Loucy (cell line): ENCODE data around the gene KDM6B.
A peak's percentile ranks its signal among the peaks of the same experiment; 100 is the strongest.

ENCODE experiments used
- H2AFZ ChIP-seq: fragments of 200-600 bp; sonication (generic); 2 replicates; pipeline ENCODE4 v1.6.0; 2016; ENCODE audit warnings: antibody characterized with exemption, mild to moderate bottlenecking, low read length, moderate library complexity
- H3F3A ChIP-seq: fragments of 200-600 bp; 2 replicates; pipeline ENCODE4 v1.6.0; 2016; ENCODE audit warnings: antibody characterized with exemption, low read depth, mild to moderate bottlenecking
- H3K27me3 ChIP-seq: fragments of 200-600 bp; sonication (generic); 2 replicates; pipeline ENCODE4 v1.6.1; 2014; ENCODE audit warnings: low read length, mild to moderate bottlenecking; ENCODE audit not compliant: insufficient read depth, poor library complexity, severe bottlenecking
- H3K36me3 ChIP-seq: fragments of 200-600 bp; sonication (generic); 2 replicates; pipeline ENCODE4 v1.6.1; 2016; ENCODE audit warnings: low read length; ENCODE audit not compliant: insufficient read depth
- H3K4me1 ChIP-seq: fragments of 200-600 bp; sonication (generic); 2 replicates; pipeline ENCODE4 v1.5.1; 2014; ENCODE audit warnings: low read length, mild to moderate bottlenecking; ENCODE audit not compliant: insufficient read depth, poor library complexity, severe bottlenecking
- H3K4me2 ChIP-seq: fragments of 200-600 bp; sonication (generic); 2 replicates; pipeline ENCODE4 v1.6.0; 2014; ENCODE audit warnings: antibody characterized with exemption, low read length, low read depth, mild to moderate bottlenecking; ENCODE audit not compliant: poor library complexity, severe bottlenecking
- H3K4me3 ChIP-seq: fragments of 200-600 bp; sonication (generic); 2 replicates; pipeline ENCODE4 v1.5.1; 2014; ENCODE audit warnings: low read length, mild to moderate bottlenecking, mixed read lengths; ENCODE audit not compliant: poor library complexity, severe bottlenecking
- H3K79me2 ChIP-seq: fragments of 200-600 bp; sonication (generic); 2 replicates; pipeline ENCODE4 v1.6.1; 2014; ENCODE audit warnings: low read length; ENCODE audit not compliant: insufficient read depth
- H3K9ac ChIP-seq: fragments of 200-600 bp; sonication (generic); 2 replicates; pipeline ENCODE4 v1.6.0; 2014; ENCODE audit warnings: mild to moderate bottlenecking, low read depth, low read length, moderate library complexity; ENCODE audit not compliant: poor library complexity, severe bottlenecking
- H3K9me2 ChIP-seq: fragments of 200-600 bp; sonication (generic); replicated peaks from 2 replicates; pipeline ENCODE4 v1.6.1; 2016; ENCODE audit warnings: low read depth, low read length, mixed read lengths
- H3K9me3 ChIP-seq: fragments of 200-600 bp; sonication (generic); 2 replicates; pipeline ENCODE4 v1.6.1; 2014; ENCODE audit warnings: mild to moderate bottlenecking, antibody characterized with exemption, low read length, low read depth; ENCODE audit not compliant: insufficient read depth
- H4K20me1 ChIP-seq: fragments of 200-600 bp; sonication (generic); 2 replicates; pipeline ENCODE4 v1.6.0; 2014; ENCODE audit warnings: antibody characterized with exemption, low read length, mild to moderate bottlenecking; ENCODE audit not compliant: insufficient read depth, poor library complexity, severe bottlenecking
- EZH2phosphoT487 ChIP-seq: fragments of 200-600 bp; IDR thresholded peaks from 2 replicates; pipeline ENCODE4 v1.6.1; 2018; ENCODE audit warnings: antibody characterized with exemption, mild to moderate bottlenecking, moderate library complexity, borderline replicate concordance
- TF ChIP-seq, protein P1 (sequence below): fragments of 200-600 bp; sonication (generic); conservative IDR thresholded peaks from 2 replicates; pipeline ENCODE4 v1.5.1; 2014; ENCODE audit warnings: mild to moderate bottlenecking, antibody characterized with exemption, low read length

The KDM6B gene

GRCh38 chr17:7878234-7878633 lies 44.2 kb downstream of the KDM6B start:
- Histone ChIP-seq H3F3A (peaks cover 10% of the 10 kb centered on the region; the same call in 1 of the 2 replicates), H2AFZ (no peak overlapping the region), H3K9me3 (no peaks in the 10 kb centered on the region), H3K27me3 (no peaks in the 10 kb centered on the region), H3K4me2 (no peak overlapping the region), H3K79me2 (peaks cover 42% of the 10 kb centered on the region), H4K20me1 (no peaks in the 10 kb centered on the region), H3K9ac (no peak overlapping the region), H3K36me3 (peaks cover 3% of the 10 kb centered on the region; the same call in 1 of the 2 replicates), H3K4me1 (peaks cover 58% of the 10 kb centered on the region), H3K4me3 (no peak overlapping the region), H3K9me2 (no peaks in the 10 kb centered on the region)
- TF ChIP-seq, protein P1, sequence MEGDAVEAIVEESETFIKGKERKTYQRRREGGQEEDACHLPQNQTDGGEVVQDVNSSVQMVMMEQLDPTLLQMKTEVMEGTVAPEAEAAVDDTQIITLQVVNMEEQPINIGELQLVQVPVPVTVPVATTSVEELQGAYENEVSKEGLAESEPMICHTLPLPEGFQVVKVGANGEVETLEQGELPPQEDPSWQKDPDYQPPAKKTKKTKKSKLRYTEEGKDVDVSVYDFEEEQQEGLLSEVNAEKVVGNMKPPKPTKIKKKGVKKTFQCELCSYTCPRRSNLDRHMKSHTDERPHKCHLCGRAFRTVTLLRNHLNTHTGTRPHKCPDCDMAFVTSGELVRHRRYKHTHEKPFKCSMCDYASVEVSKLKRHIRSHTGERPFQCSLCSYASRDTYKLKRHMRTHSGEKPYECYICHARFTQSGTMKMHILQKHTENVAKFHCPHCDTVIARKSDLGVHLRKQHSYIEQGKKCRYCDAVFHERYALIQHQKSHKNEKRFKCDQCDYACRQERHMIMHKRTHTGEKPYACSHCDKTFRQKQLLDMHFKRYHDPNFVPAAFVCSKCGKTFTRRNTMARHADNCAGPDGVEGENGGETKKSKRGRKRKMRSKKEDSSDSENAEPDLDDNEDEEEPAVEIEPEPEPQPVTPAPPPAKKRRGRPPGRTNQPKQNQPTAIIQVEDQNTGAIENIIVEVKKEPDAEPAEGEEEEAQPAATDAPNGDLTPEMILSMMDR: no peak
- TF ChIP-seq EZH2phosphoT487: no peak

- no peaks in the 10 kb centered on the region for H3K9me3 ChIP-seq
- H4K20me1 ChIP-seq: no peaks in the 10 kb centered on the region
- H3K36me3 ChIP-seq: no peaks in the 10 kb centered on the region
- no peaks in the 10 kb centered on the region for H3K27me3 ChIP-seq
- peaks cover 53% of the 10 kb centered on the region for H3K79me2 ChIP-seq
- peak overlapping the region; percentile 92 for H3K4me2 ChIP-seq
- no peaks in the 10 kb centered on the region for H3K9me2 ChIP-seq
- H2AFZ ChIP-seq: no peak overlapping the region
- H3K9ac ChIP-seq: peak overlapping the region; percentile 86
- TF ChIP-seq, protein P1: no peak
- TF ChIP-seq EZH2phosphoT487: no peak
- H3K4me1 ChIP-seq: peaks cover 66% of the 10 kb centered on the region
- H3K4me3 ChIP-seq: peak overlapping the region; percentile 74
- H3F3A ChIP-seq: peaks cover 10% of the 10 kb centered on the region; the same call in 1 of the 2 replicates
Observed at GRCh38 chr17:7880076-7880868, 46.3 kb downstream of the KDM6B start.

GRCh38 chr17:7881276-7882054 lies 47.4 kb downstream of the KDM6B start:
- peak overlapping the region; percentile 92 for H3K4me2 ChIP-seq
- no peaks in the 10 kb centered on the region for H4K20me1 ChIP-seq
- no peaks in the 10 kb centered on the region for H3K9me3 ChIP-seq
- H3K36me3 ChIP-seq: no peaks in the 10 kb centered on the region
- H3K9ac ChIP-seq: peak overlapping the region; percentile 86
- no peaks in the 10 kb centered on the region for H3K27me3 ChIP-seq
- no peaks in the 10 kb centered on the region for H3K9me2 ChIP-seq
- TF ChIP-seq, protein P1: no peak
- TF ChIP-seq EZH2phosphoT487: no peak
- H3F3A ChIP-seq: peaks cover 15% of the 10 kb centered on the region
- H3K4me1 ChIP-seq: peaks cover 62% of the 10 kb centered on the region
- H3K4me3 ChIP-seq: peak overlapping the region; percentile 74
- H3K79me2 ChIP-seq: peaks cover 65% of the 10 kb centered on the region
- H2AFZ ChIP-seq: no peak overlapping the region
